HepG2 (cell line): ENCODE data around the gene CADPS2. TPM values are rescaled to one million over a fixed set of nuclear protein-coding genes. Genes with fewer than 3 reads are reported as not detected.

Source experiments
- ATAC-seq: fragments of 200-7000 bp; cut with Tn5 transposase; 3 replicates; pipeline ENCODE4 v1.9.1; 2020; ENCODE audit warnings: mild to moderate bottlenecking, moderate library complexity
- BruUV-seq: library from RNA; stranded (reverse); fragments of 400-500 nt; replicated peaks from 2 replicates; lab custom pipeline; 2021; lab: Mats Ljungman, UMichigan
- CTCF ChIA-PET: fragments of 300-600 bp; formaldehyde crosslinking; extraction: SDS; loops from one replicate; lab custom pipeline; 2021; ENCODE audit warnings: low total read pairs, inconsistent platforms, low intra/inter-chr PET ratio; lab: Yijun Ruan, JAX
- POLR2A ChIA-PET: fragments of 350-600 bp; sonication (Branson Sonifier 250); formaldehyde crosslinking; loops from one replicate; lab custom pipeline; 2020; ENCODE audit warnings: antibody characterized with exemption, inconsistent platforms; lab: Yijun Ruan, JAX
- DNase-seq: peaks from one replicate; pipeline ENCODE4 v3.0.0-alpha.2; 2015; ENCODE audit warnings: low spot score
- FAIRE-seq: peaks from 3 replicates; lab custom pipeline; 2011; peaks lifted over from hg19 to GRCh38; lab: Jason Lieb, UNC
- H2AFZ ChIP-seq: one replicate; pipeline ENCODE4 v1.6.1; 2011; ENCODE audit warnings: low read length, inconsistent platforms
- H3K27ac ChIP-seq: fragments of 300-600 bp; 3 replicates; pipeline ENCODE4 v1.8.0; 2011; ENCODE audit warnings: mixed run types, mild to moderate bottlenecking, mixed read lengths, low read length, inconsistent platforms; ENCODE audit not compliant: insufficient read depth; ENCODE audit errors: extremely low read length
- H3K27me3 ChIP-seq, 2 experiments: fragments of 200-600 bp in 1 of 2; 2 replicates in 1 of 2; 3 replicates in 1 of 2; pipeline versions ENCODE4 v1.6.0 to v1.8.0; 2011; ENCODE audit warnings: low read length in 2 of 2, mild to moderate bottlenecking in 2 of 2, moderate library complexity in 2 of 2, inconsistent platforms in 1 of 2; ENCODE audit not compliant: insufficient read depth in 2 of 2, control insufficient read depth in 1 of 2
- H3K36me3 ChIP-seq, 2 experiments: fragments of 200-600 bp in 1 of 2; replicated peaks in 1 of 2; 2 replicates in 1 of 2; 3 replicates in 1 of 2; pipeline versions ENCODE4 v1.5.1 to v1.8.0; 2011; ENCODE audit warnings: low read length in 2 of 2, inconsistent platforms in 1 of 2; ENCODE audit not compliant: insufficient read depth in 2 of 2, control insufficient read depth in 1 of 2
- H3K4me1 ChIP-seq: 2 replicates; pipeline ENCODE4 v1.5.1; 2012; ENCODE audit warnings: low read length, inconsistent platforms; ENCODE audit not compliant: insufficient read depth
- H3K4me2 ChIP-seq: 2 replicates; pipeline ENCODE4 v1.6.0; 2011; ENCODE audit warnings: low read depth, low read length, inconsistent platforms
- H3K4me3 ChIP-seq, 3 experiments: fragments of 200-600 bp in 1 of 3; sonication (generic), shearing (Covaris generic) in 1 of 3; replicated peaks in 1 of 3; 2 replicates each; pipeline ENCODE4 v1.5.1; 2011 to 2016; ENCODE audit warnings: low read length in 3 of 3, inconsistent platforms in 2 of 3, low read depth in 2 of 3, mild to moderate bottlenecking in 2 of 3, control low read depth in 1 of 3, mixed read lengths in 1 of 3; ENCODE audit not compliant: insufficient read depth in 1 of 3
- H3K79me2 ChIP-seq: one replicate; pipeline ENCODE4 v1.6.1; 2011; ENCODE audit warnings: low read length, inconsistent platforms; ENCODE audit not compliant: insufficient read depth
- H3K9ac ChIP-seq: 2 replicates; pipeline ENCODE4 v1.6.0; 2011; ENCODE audit warnings: mild to moderate bottlenecking, low read depth, low read length, inconsistent platforms; ENCODE audit not compliant: insufficient read depth
- H3K9me3 ChIP-seq: 2 replicates; pipeline ENCODE4 v1.5.1; 2012; ENCODE audit warnings: mild to moderate bottlenecking, low read length
- H4K20me1 ChIP-seq: 2 replicates; pipeline ENCODE4 v1.6.0; 2011; ENCODE audit warnings: inconsistent platforms, mild to moderate bottlenecking, low read length, moderate library complexity; ENCODE audit not compliant: insufficient read depth
- SIN3A ChIP-seq: IDR thresholded peaks from 2 replicates; pipeline ENCODE4 v1.6.1; 2011; ENCODE audit warnings: low read depth, mild to moderate bottlenecking, control low read depth, low read length, borderline replicate concordance
- ZNF180 ChIP-seq: sonication (generic); formaldehyde crosslinking; IDR thresholded peaks from 2 replicates; pipeline ENCODE4 v1.4.0; 2020; ENCODE audit warnings: low read depth, missing genetic modification reagents, borderline replicate concordance
- ZNF570 ChIP-seq: sonication (generic); formaldehyde crosslinking; IDR thresholded peaks from 2 replicates; pipeline ENCODE4 v1.4.0; 2020; ENCODE audit warnings: mild to moderate bottlenecking, missing genetic modification reagents, borderline replicate concordance
- WGBS: methylation state at CpG from one replicate; pipeline ENCODE4 v1.1.6; 2017; ENCODE audit warnings: low lambda C conversion rate; 5-methylcytosine and 5-hydroxymethylcytosine counted together
- in situ Hi-C: cut with HindIII; loops from 2 replicates; pipeline ENCODE4 v1.10.0; 2017; ENCODE audit warnings: low pct_unique_long_range_greater_than_20kb; ENCODE audit not compliant: extremely low pct_ligation_motif_present
- intact Hi-C: fragments of 100-400 bp; cut with micrococcal nuclease; formaldehyde crosslinking; loops from one replicate; pipeline ENCODE4 v1.10.0; 2022; ENCODE audit not compliant: unreplicated experiment
- polyA plus RNA-seq, 8 experiments: library from polyadenylated mRNA; depleted of rRNA in 3 of 8; stranded (reverse) in 7 of 8; unstranded in 1 of 8; fragments of >200 nt; fragmentation: Illumina TruSeq in 4 of 8; extraction: Trizol in 4 of 8; gene quantifications; 2 replicates each; pipeline versions ENCODE4 v1.2.1 to v1.2.3, GENCODE V29; 2011 to 2016; ENCODE audit warnings: low read depth in 4 of 8, missing spikeins in 1 of 8, mixed read lengths in 1 of 8; ENCODE audit not compliant: insufficient read depth in 1 of 8
- total RNA-seq, 5 experiments: library from RNA; depleted of rRNA; stranded (reverse); fragments of >200 nt; fragmentation: Illumina TruSeq; extraction: Trizol; gene quantifications; 2 replicates each; pipeline ENCODE4 v1.2.3, GENCODE V29; 2016; ENCODE audit warnings: low read depth in 1 of 5
- TF ChIP-seq, protein P1 (sequence below): sonication (generic); formaldehyde crosslinking; IDR thresholded peaks from 2 replicates; pipeline ENCODE4 v1.4.0; 2020; ENCODE audit warnings: missing genetic modification reagents
- TF ChIP-seq, protein P2 (sequence below): sonication (generic); formaldehyde crosslinking; IDR thresholded peaks from 2 replicates; pipeline ENCODE4 v1.4.0; 2020; ENCODE audit warnings: mild to moderate bottlenecking, missing genetic modification reagents

CADPS2 gene
- total and polyA plus RNA-seq, 2 of the 13 experiments (the other 11 are each of a cell fraction or from before 2014, with no cell fraction given) = 17.6 to 43.8 TPM

DNA sequence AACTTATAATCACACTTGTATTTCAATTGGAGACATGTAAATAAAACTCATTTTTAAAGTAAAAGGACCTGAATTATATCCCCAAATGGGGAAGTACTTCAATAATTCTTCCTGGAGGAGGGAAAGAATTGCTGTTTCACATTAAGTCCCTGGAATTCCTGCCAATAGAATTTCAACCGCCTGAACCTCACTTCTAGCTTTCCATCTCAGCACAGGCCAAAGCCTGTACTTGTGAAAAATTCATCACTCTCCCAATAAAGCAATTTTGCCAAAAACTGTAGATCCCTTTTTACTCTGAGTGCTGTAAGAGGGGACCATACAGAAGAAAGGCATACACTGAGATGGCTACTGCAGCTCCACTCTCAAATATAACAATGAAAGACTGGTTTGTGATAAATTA, 54.8 kb downstream of the CADPS2 start:
- ATAC-seq = no peak
- CTCF ChIA-PET = no interaction called here
- Histone ChIP-seq H3K36me3 (no peaks in the 10 kb centered on the region; a peak in 1 of 5 replicates), H3K27ac (no peak overlapping the region), H3K9me3 (no peaks in the 10 kb centered on the region), H3K27me3 (no peaks in the 10 kb centered on the region), H3K4me3 (no peak overlapping the region), H3K4me1 (peaks cover 15% of the 10 kb centered on the region), H2AFZ (no peak overlapping the region), H3K9ac (no peak overlapping the region), H4K20me1 (no peaks in the 10 kb centered on the region), H3K79me2 (no peaks in the 10 kb centered on the region), H3K4me2 (no peak overlapping the region)
- POLR2A ChIA-PET = no interaction called here
- FAIRE-seq = no peak
- intact Hi-C loops (no loop called here), in situ Hi-C loops (no loop called here)
- DNase-seq = no peak
- TF ChIP-seq ZNF570 (CRISPR knock-in tag) = no peak
- no peak for TF ChIP-seq SIN3A
- TF ChIP-seq ZNF180 = no peak
- TF ChIP-seq, protein P1, sequence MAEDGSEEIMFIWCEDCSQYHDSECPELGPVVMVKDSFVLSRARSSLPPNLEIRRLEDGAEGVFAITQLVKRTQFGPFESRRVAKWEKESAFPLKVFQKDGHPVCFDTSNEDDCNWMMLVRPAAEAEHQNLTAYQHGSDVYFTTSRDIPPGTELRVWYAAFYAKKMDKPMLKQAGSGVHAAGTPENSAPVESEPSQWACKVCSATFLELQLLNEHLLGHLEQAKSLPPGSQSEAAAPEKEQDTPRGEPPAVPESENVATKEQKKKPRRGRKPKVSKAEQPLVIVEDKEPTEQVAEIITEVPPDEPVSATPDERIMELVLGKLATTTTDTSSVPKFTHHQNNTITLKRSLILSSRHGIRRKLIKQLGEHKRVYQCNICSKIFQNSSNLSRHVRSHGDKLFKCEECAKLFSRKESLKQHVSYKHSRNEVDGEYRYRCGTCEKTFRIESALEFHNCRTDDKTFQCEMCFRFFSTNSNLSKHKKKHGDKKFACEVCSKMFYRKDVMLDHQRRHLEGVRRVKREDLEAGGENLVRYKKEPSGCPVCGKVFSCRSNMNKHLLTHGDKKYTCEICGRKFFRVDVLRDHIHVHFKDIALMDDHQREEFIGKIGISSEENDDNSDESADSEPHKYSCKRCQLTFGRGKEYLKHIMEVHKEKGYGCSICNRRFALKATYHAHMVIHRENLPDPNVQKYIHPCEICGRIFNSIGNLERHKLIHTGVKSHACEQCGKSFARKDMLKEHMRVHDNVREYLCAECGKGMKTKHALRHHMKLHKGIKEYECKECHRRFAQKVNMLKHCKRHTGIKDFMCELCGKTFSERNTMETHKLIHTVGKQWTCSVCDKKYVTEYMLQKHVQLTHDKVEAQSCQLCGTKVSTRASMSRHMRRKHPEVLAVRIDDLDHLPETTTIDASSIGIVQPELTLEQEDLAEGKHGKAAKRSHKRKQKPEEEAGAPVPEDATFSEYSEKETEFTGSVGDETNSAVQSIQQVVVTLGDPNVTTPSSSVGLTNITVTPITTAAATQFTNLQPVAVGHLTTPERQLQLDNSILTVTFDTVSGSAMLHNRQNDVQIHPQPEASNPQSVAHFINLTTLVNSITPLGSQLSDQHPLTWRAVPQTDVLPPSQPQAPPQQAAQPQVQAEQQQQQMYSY (CRISPR knock-in tag) = no peak
- TF ChIP-seq, protein P2, sequence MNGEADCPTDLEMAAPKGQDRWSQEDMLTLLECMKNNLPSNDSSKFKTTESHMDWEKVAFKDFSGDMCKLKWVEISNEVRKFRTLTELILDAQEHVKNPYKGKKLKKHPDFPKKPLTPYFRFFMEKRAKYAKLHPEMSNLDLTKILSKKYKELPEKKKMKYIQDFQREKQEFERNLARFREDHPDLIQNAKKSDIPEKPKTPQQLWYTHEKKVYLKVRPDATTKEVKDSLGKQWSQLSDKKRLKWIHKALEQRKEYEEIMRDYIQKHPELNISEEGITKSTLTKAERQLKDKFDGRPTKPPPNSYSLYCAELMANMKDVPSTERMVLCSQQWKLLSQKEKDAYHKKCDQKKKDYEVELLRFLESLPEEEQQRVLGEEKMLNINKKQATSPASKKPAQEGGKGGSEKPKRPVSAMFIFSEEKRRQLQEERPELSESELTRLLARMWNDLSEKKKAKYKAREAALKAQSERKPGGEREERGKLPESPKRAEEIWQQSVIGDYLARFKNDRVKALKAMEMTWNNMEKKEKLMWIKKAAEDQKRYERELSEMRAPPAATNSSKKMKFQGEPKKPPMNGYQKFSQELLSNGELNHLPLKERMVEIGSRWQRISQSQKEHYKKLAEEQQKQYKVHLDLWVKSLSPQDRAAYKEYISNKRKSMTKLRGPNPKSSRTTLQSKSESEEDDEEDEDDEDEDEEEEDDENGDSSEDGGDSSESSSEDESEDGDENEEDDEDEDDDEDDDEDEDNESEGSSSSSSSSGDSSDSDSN (CRISPR knock-in tag) = no peak
- no TSS peak for BruUV-seq
- 100% methylated on average over 1 of the region's 1 CpG for WGBS
